HEK293T (cell line): ENCODE data around the gene MACC1.

ENCODE experiments used
- BHLHE40 ChIP-seq: fragments of 450-650 bp; IDR thresholded peaks from 2 replicates; pipeline ENCODE4 v1.6.1; 2016; ENCODE audit warnings: mild to moderate bottlenecking, moderate library complexity, borderline replicate concordance
- CTBP1 ChIP-seq: fragments of 450-650 bp; IDR thresholded peaks from 2 replicates; pipeline ENCODE4 v1.6.1; 2016; ENCODE audit warnings: borderline replicate concordance
- FOXA1 ChIP-seq: fragments of 450-650 bp; IDR thresholded peaks from 2 replicates; pipeline ENCODE4 v1.6.1; 2016; ENCODE audit warnings: mild to moderate bottlenecking
- FOXM1 ChIP-seq: fragments of 450-650 bp; IDR thresholded peaks from 2 replicates; pipeline ENCODE4 v1.6.1; 2017; ENCODE audit warnings: mild to moderate bottlenecking, borderline replicate concordance
- SP1 ChIP-seq: fragments of 450-650 bp; IDR thresholded peaks from 2 replicates; pipeline ENCODE4 v1.6.1; 2017
- SUZ12 ChIP-seq: fragments of 450-650 bp; IDR thresholded peaks from 2 replicates; pipeline ENCODE4 v1.6.1; 2016; ENCODE audit warnings: mild to moderate bottlenecking
- TARDBP ChIP-seq: fragments of 450-650 bp; IDR thresholded peaks from 2 replicates; pipeline ENCODE4 v1.6.1; 2016
- ZNF384 ChIP-seq: fragments of 450-650 bp; IDR thresholded peaks from 2 replicates; pipeline ENCODE4 v1.6.1; 2016
- TF ChIP-seq, protein P1 (sequence below): fragments of 450-650 bp; IDR thresholded peaks from 2 replicates; pipeline ENCODE4 v1.6.1; 2016

DNA sequence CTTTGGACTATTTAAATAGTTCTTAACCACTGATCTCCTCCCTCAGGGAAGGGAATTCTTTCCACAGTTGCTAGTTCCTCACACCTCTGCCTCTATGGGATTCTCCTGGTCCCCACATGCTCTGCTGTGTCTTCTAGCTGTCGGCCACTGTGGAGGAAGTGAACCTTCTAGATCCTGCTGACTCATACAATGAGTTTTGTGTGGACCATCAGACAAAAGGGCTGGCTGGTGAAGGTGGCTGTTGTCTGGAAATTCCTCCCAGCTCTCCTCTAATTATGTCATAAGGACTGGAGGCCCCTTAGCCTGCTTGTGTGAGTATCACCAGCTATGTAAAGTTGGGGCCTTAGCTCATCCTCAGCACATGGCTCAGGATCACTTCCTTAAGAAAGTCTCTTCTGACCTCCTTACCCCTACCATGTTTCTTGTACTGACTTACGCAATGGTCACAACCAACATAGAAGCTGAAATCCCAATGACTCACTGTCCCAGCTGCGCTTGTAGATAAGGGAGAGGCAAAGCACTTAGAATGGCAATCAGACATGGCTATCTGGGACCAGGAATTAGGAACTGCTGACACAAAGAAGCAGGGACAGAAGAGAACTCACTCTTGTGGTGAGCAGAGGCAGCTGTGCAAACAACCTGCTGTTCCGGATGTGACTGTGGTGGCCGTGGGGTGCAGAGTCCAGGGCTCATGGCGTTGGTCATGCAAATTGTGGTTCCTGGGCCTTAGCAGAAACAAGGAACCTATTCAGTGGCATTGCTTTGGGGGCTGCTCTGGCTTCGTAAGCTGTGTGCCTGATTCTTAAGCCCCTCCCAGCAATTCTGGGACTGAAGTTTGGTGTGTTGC lies 2.5 kb upstream of the MACC1 start:
- no peak for TF ChIP-seq BHLHE40
- TF ChIP-seq TARDBP: no peak
- TF ChIP-seq SUZ12: no peak
- TF ChIP-seq CTBP1: no peak
- TF ChIP-seq FOXM1: no peak
- TF ChIP-seq ZNF384: no peak
- TF ChIP-seq FOXA1: no peak
- no peak for TF ChIP-seq SP1
- TF ChIP-seq, protein P1, sequence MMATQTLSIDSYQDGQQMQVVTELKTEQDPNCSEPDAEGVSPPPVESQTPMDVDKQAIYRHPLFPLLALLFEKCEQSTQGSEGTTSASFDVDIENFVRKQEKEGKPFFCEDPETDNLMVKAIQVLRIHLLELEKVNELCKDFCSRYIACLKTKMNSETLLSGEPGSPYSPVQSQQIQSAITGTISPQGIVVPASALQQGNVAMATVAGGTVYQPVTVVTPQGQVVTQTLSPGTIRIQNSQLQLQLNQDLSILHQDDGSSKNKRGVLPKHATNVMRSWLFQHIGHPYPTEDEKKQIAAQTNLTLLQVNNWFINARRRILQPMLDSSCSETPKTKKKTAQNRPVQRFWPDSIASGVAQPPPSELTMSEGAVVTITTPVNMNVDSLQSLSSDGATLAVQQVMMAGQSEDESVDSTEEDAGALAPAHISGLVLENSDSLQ: no peak
